GM12892 (cell line): ENCODE results near the gene ARSJ.

Source experiments
- POLR2A ChIP-seq: IDR thresholded peaks from 2 replicates; pipeline ENCODE4 v1.6.1; 2011; ENCODE audit warnings: low read depth, low read length, control low read depth
- POLR2AphosphoS5 ChIP-seq: IDR thresholded peaks from 2 replicates; pipeline ENCODE4 v1.6.1; 2011; ENCODE audit warnings: low read depth, low read length, control low read depth
- TAF1 ChIP-seq: IDR thresholded peaks from 2 replicates; pipeline ENCODE4 v1.6.1; 2011; ENCODE audit warnings: low read depth, mild to moderate bottlenecking, control low read depth, low read length, borderline replicate concordance

GRCh38 chr4:113935190-113935589 lies 44.3 kb downstream of the ARSJ start:
- no peak for TF ChIP-seq POLR2A
- TF ChIP-seq POLR2AphosphoS5 = no peak
- TF ChIP-seq TAF1 = no peak
